B cell (primary cell): Measurements from ENCODE around the gene ATN1. TPM values are rescaled to one million over a fixed set of nuclear protein-coding genes. Genes with fewer than 3 reads are reported as not detected.

Experiments used
- ATAC-seq: fragments of 200-7000 bp; cut with Tn5 transposase; one replicate; pipeline ENCODE4 v1.10.0; 2021; ENCODE audit warnings: low read depth, mild to moderate bottlenecking, moderate number of reproducible peaks, moderate library complexity
- CTCF ChIA-PET: fragments of 350-600 bp; sonication (Branson Sonifier 250); formaldehyde crosslinking; loops from one replicate; lab custom pipeline; 2021; ENCODE audit warnings: antibody characterized with exemption, inconsistent platforms; lab: Charles Lee
- POLR2A ChIA-PET: fragments of 350-600 bp; sonication (Branson Sonifier 250); formaldehyde crosslinking; loops from one replicate; lab custom pipeline; 2021; ENCODE audit warnings: antibody characterized with exemption; lab: Charles Lee
- DNase-seq: peaks from one replicate; pipeline ENCODE4 v3.0.0; 2013
- H2AFZ ChIP-seq: 2 replicates; pipeline ENCODE4 v1.6.1; 2012; ENCODE audit warnings: mild to moderate bottlenecking, low read depth, low read length; ENCODE audit not compliant: insufficient read depth, poor library complexity, severe bottlenecking
- H3K27ac ChIP-seq, 2 donors: 1 replicate in 1 of 2; 2 replicates in 1 of 2; pipeline ENCODE4 v1.5.1; 2012 to 2013; ENCODE audit warnings: low read length in 2 of 2, mild to moderate bottlenecking in 2 of 2, moderate library complexity in 1 of 2
- H3K27me3 ChIP-seq, 4 experiments: fragments of 200-600 bp in 1 of 4; sonication (generic) in 1 of 4; replicated peaks in 1 of 4; 1 replicate in 2 of 4; 2 replicates in 2 of 4; pipeline versions ENCODE4 v1.6.1 to v1.7.0; 2013 to 2016; ENCODE audit warnings: low read length in 3 of 4, mild to moderate bottlenecking in 2 of 4, mixed read lengths in 1 of 4, moderate library complexity in 1 of 4; ENCODE audit not compliant: insufficient read depth in 4 of 4, control insufficient read depth in 3 of 4; ENCODE audit errors: control extremely low read depth in 1 of 4
- H3K36me3 ChIP-seq, 2 experiments: replicated peaks in 1 of 2; 1 replicate in 1 of 2; 2 replicates in 1 of 2; pipeline versions ENCODE4 v1.6.1 to v1.7.1; 2013; ENCODE audit warnings: low read length in 1 of 2; ENCODE audit not compliant: insufficient read depth in 2 of 2, control insufficient read depth in 1 of 2; ENCODE audit errors: control extremely low read depth in 1 of 2, extremely low read depth in 1 of 2
- H3K4me1 ChIP-seq, 2 donors: fragments of 200-600 bp in 1 of 2; sonication (generic) in 1 of 2; 1 replicate in 1 of 2; 2 replicates in 1 of 2; pipeline versions ENCODE4 v1.5.1 to v1.6.1; 2013 to 2017; ENCODE audit warnings: low read length in 2 of 2; ENCODE audit not compliant: control insufficient read depth in 2 of 2, insufficient read depth in 2 of 2
- H3K4me2 ChIP-seq: replicated peaks from 2 replicates; pipeline ENCODE3; 2012; ENCODE audit warnings: mild to moderate bottlenecking, low read depth, low read length; ENCODE audit not compliant: poor library complexity, severe bottlenecking
- H3K4me3 ChIP-seq, 5 experiments: fragments of 200-600 bp in 1 of 5; sonication (generic) in 1 of 5; 1 replicate in 3 of 5; 2 replicates in 2 of 5; pipeline versions ENCODE4 v1.5.1 to v1.7.0; 2011 to 2016; ENCODE audit warnings: low read length in 4 of 5, mild to moderate bottlenecking in 4 of 5, low read depth in 2 of 5, control low read depth in 1 of 5, moderate library complexity in 1 of 5; ENCODE audit not compliant: insufficient read depth in 1 of 5; ENCODE audit errors: control extremely low read depth in 1 of 5, extremely low read depth in 1 of 5
- H3K79me2 ChIP-seq: fragments of 200-600 bp; sonication (generic); one replicate; pipeline ENCODE4 v1.6.0; 2016; ENCODE audit warnings: low read length; ENCODE audit not compliant: control insufficient read depth, insufficient read depth
- H3K9ac ChIP-seq: fragments of 200-600 bp; sonication (generic); 2 replicates; pipeline ENCODE4 v1.6.1; 2017; ENCODE audit warnings: mild to moderate bottlenecking, low read length, moderate library complexity
- H3K9me3 ChIP-seq, 3 donors: one replicate each; pipeline versions ENCODE4 v1.6.1 to v1.7.1; 2013; ENCODE audit warnings: low read length in 2 of 3; ENCODE audit not compliant: control insufficient read depth in 2 of 3, insufficient read depth in 1 of 3; ENCODE audit errors: control extremely low read depth in 1 of 3
- H4K20me1 ChIP-seq: 2 replicates; pipeline ENCODE4 v1.6.0; 2012; ENCODE audit warnings: mild to moderate bottlenecking, low read length; ENCODE audit not compliant: insufficient read depth, control insufficient read depth, poor library complexity, severe bottlenecking
- H3K27ac Mint-ChIP-seq: one replicate; pipeline ENCODE4 v1.8.0; 2021; ENCODE audit warnings: mixed read lengths
- H3K27me3 Mint-ChIP-seq: one replicate; pipeline ENCODE4 v1.8.0; 2021; ENCODE audit warnings: mixed read lengths
- H3K4me1 Mint-ChIP-seq: one replicate; pipeline ENCODE4 v1.8.0; 2021; ENCODE audit warnings: mixed read lengths
- H3K4me3 Mint-ChIP-seq: one replicate; pipeline ENCODE4 v1.8.0; 2021; ENCODE audit warnings: mixed read lengths
- H3K9me3 Mint-ChIP-seq: one replicate; pipeline ENCODE4 v1.8.0; 2022; ENCODE audit warnings: mixed read lengths; ENCODE audit not compliant: insufficient read depth
- EZH2 ChIP-seq: IDR thresholded peaks from 2 replicates; pipeline ENCODE4 v1.6.1; 2012; ENCODE audit warnings: borderline replicate concordance, low read depth, mild to moderate bottlenecking, moderate library complexity, low read length; ENCODE audit not compliant: insufficient read depth, poor library complexity, severe bottlenecking
- WGBS: methylation state at CpG from one replicate; pipeline ENCODE4 v1.1.5; 2013; ENCODE audit warnings: missing lambda C conversion rate; ENCODE audit not compliant: insufficient coverage; 5-methylcytosine and 5-hydroxymethylcytosine counted together
- intact Hi-C: fragments of 100-400 bp; cut with micrococcal nuclease; formaldehyde crosslinking; loops from one replicate; pipeline ENCODE4 v1.10.0; 2022
- polyA plus RNA-seq: library from polyadenylated mRNA; depleted of rRNA; stranded (reverse); fragments of >200 nt; gene quantifications from 2 replicates; pipeline ENCODE4 v1.2.3, GENCODE V29; 2012
- total RNA-seq, 2 donors: library from RNA; stranded (reverse); fragments of 120-200 nt in 1 of 2; gene quantifications; 1 replicate in 1 of 2; 2 replicates in 1 of 2; pipeline versions ENCODE4 v1.2.3 to v1.2.4, GENCODE V29; 2013 to 2022
- TF ChIP-seq, protein P1 (sequence below): fragments of 200-600 bp; IDR thresholded peaks from one replicate; pipeline ENCODE4 v1.8.0; 2022; ENCODE audit warnings: antibody characterized with exemption, mild to moderate bottlenecking

The ATN1 gene
- total and polyA plus RNA-seq, 2 donors (not counting 1 experiment from before 2014, with no cell fraction given) = 21.0 to 50.8 TPM

- no peak overlapping the region for H3K27ac ChIP-seq
- intact Hi-C loops = no loop called here
- no peaks in the 10 kb centered on the region for H3K79me2 ChIP-seq
- H3K9me3 ChIP-seq = no peaks in the 10 kb centered on the region
- no peaks in the 10 kb centered on the region for H3K9me3 Mint-ChIP-seq
- H3K4me1 ChIP-seq = peaks cover 14 to 24% of the 10 kb centered on the region in 2 donors
- H3K27me3 ChIP-seq = no peaks in the 10 kb centered on the region
- no peaks in the 10 kb centered on the region for H3K27me3 Mint-ChIP-seq
- CTCF ChIA-PET = interaction anchor here (0.6 to 2.6 kb wide), 5 partner anchors 11 to 204 kb away, joined by 3 to 14 read pairs (median 3); partner anchors contain the start of gene SPSB2
- H3K4me3 Mint-ChIP-seq = no peak overlapping the region
- H3K4me1 Mint-ChIP-seq = peaks cover 8% of the 10 kb centered on the region
- POLR2A ChIA-PET = interaction anchor here (0.6 to 1.3 kb wide), 3 partner anchors 11 to 260 kb away, joined by 3 to 5 read pairs (median 4); no protein-coding TSS in a partner anchor
- DNase-seq (no peak), ATAC-seq (no peak)
- TF ChIP-seq, protein P1, sequence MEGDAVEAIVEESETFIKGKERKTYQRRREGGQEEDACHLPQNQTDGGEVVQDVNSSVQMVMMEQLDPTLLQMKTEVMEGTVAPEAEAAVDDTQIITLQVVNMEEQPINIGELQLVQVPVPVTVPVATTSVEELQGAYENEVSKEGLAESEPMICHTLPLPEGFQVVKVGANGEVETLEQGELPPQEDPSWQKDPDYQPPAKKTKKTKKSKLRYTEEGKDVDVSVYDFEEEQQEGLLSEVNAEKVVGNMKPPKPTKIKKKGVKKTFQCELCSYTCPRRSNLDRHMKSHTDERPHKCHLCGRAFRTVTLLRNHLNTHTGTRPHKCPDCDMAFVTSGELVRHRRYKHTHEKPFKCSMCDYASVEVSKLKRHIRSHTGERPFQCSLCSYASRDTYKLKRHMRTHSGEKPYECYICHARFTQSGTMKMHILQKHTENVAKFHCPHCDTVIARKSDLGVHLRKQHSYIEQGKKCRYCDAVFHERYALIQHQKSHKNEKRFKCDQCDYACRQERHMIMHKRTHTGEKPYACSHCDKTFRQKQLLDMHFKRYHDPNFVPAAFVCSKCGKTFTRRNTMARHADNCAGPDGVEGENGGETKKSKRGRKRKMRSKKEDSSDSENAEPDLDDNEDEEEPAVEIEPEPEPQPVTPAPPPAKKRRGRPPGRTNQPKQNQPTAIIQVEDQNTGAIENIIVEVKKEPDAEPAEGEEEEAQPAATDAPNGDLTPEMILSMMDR = no peak
- TF ChIP-seq EZH2 = no peak
- no peak overlapping the region for H3K4me2 ChIP-seq
- H3K36me3 ChIP-seq = peaks cover 0 to 6% of the 10 kb centered on the region in 2 experiments
- WGBS = 100% methylated on average over 1 of the region's 4 CpGs
- H3K9ac ChIP-seq = no peak overlapping the region
- H2AFZ ChIP-seq = no peak overlapping the region
- H3K27ac Mint-ChIP-seq = no peak overlapping the region
- no peak overlapping the region for H3K4me3 ChIP-seq
- H4K20me1 ChIP-seq = no peaks in the 10 kb centered on the region
Observed at GRCh38 chr12:6902448-6902847, 25.3 kb upstream of the ATN1 start.

DNA sequence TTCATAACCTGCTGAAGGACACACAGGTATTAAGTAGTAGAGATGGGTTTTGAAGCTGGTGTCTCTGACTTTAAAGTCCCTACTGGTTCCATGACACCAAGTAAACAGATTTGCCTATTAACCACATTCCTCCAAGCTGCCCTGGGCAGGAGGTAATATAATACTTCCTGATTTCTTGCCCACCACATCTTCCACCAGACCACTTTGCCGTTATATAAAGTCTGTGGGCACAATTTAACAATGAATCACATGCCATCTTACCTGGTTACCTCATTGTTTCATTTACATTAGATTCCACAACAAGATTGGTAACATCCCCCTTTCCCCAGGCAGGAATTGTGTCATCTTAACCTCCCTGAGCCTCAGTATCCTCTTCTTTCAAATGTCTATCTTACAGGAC lies 24.0 kb upstream of the ATN1 start:
- H3K4me1 ChIP-seq = peaks cover 14 to 24% of the 10 kb centered on the region in 2 donors
- H3K27me3 ChIP-seq = no peaks in the 10 kb centered on the region
- H3K9me3 ChIP-seq = no peaks in the 10 kb centered on the region
- H2AFZ ChIP-seq = peak overlapping the region; percentile 89
- no peaks in the 10 kb centered on the region for H3K79me2 ChIP-seq
- WGBS = 50% methylated on average over 1 of the region's 1 CpG
- ChIA-PET CTCF (interaction anchor here (2.6 to 6.9 kb wide), 2 partner anchors 12 to 30 kb away, joined by 14 to 33 read pairs; partner anchors contain the start of gene SPSB2), POLR2A (interaction anchor here (0.6 to 1.8 kb wide), 2 partner anchors 34 to 68 kb away, joined by 5 to 9 read pairs; no protein-coding TSS in a partner anchor)
- no peak overlapping the region for H3K4me3 ChIP-seq
- no peaks in the 10 kb centered on the region for H4K20me1 ChIP-seq
- peaks cover 0 to 6% of the 10 kb centered on the region in 2 experiments for H3K36me3 ChIP-seq
- Mint-ChIP-seq H3K4me1 (peaks cover 8% of the 10 kb centered on the region), H3K9me3 (no peaks in the 10 kb centered on the region), H3K27me3 (no peaks in the 10 kb centered on the region), H3K4me3 (no peak overlapping the region), H3K27ac (no peak overlapping the region)
- H3K9ac ChIP-seq = no peak overlapping the region
- TF ChIP-seq EZH2 = no peak
- DNase-seq = peak; percentile 16
- peak overlapping the region in 1 of 2 donors; percentile 94 for H3K27ac ChIP-seq
- ATAC-seq = no peak
- H3K4me2 ChIP-seq = peak overlapping the region; percentile 92
- intact Hi-C loops = loop anchor here (1.0 kb wide), 5 partner anchors 11 to 67 kb away; partner anchors contain the start of genes EMG1, ENO2, PHB2 and SPSB2
